KMS-11 (cell line): Measurements from ENCODE around the gene PADI1.

Experiments
- H2AFZ ChIP-seq: fragments of 200-600 bp; sonication (generic); 2 replicates; pipeline ENCODE4 v1.6.1; 2016; ENCODE audit warnings: antibody characterized with exemption, mixed run types, low read depth
- H3K27ac ChIP-seq: fragments of 200-600 bp; sonication (generic); 2 replicates; pipeline ENCODE4 v1.6.1; 2016; ENCODE audit warnings: mild to moderate bottlenecking, mixed run types
- H3K27me3 ChIP-seq: fragments of 200-600 bp; sonication (generic); 2 replicates; pipeline ENCODE4 v1.6.1; 2017; ENCODE audit warnings: mild to moderate bottlenecking, low read depth, mixed run types, moderate library complexity; ENCODE audit not compliant: insufficient read depth
- H3K36me3 ChIP-seq: fragments of 200-600 bp; sonication (generic); 2 replicates; pipeline ENCODE4 v1.6.1; 2017; ENCODE audit warnings: mild to moderate bottlenecking, mixed run types; ENCODE audit not compliant: insufficient read depth
- H3K4me1 ChIP-seq: fragments of 200-600 bp; sonication (generic); 2 replicates; pipeline ENCODE4 v1.6.1; 2016; ENCODE audit warnings: mild to moderate bottlenecking, low read depth, mixed run types; ENCODE audit not compliant: poor library complexity, severe bottlenecking
- H3K4me2 ChIP-seq: fragments of 200-600 bp; sonication (generic); 2 replicates; pipeline ENCODE4 v1.7.0; 2016; ENCODE audit warnings: mild to moderate bottlenecking, mixed run types
- H3K4me3 ChIP-seq: fragments of 200-600 bp; sonication (generic); IDR thresholded peaks from 2 replicates; pipeline ENCODE4 v1.6.1; 2017; ENCODE audit warnings: low read depth, low read length, mixed read lengths; ENCODE audit not compliant: insufficient read depth
- H3K79me2 ChIP-seq: fragments of 200-600 bp; sonication (generic); 2 replicates; pipeline ENCODE4 v1.6.1; 2016; ENCODE audit warnings: low read depth, mixed run types; ENCODE audit not compliant: insufficient read depth
- H3K9ac ChIP-seq: fragments of 200-600 bp; sonication (generic); 2 replicates; pipeline ENCODE4 v1.6.1; 2016; ENCODE audit warnings: mild to moderate bottlenecking, mixed run types
- H4K20me1 ChIP-seq: fragments of 200-600 bp; sonication (generic); 2 replicates; pipeline ENCODE4 v1.6.1; 2016; ENCODE audit warnings: mild to moderate bottlenecking, mixed run types; ENCODE audit not compliant: insufficient read depth
- TF ChIP-seq, protein P1 (sequence below): fragments of 200-600 bp; sonication (generic); conservative IDR thresholded peaks from 2 replicates; pipeline ENCODE4 v1.6.1; 2017; ENCODE audit warnings: low read depth, mild to moderate bottlenecking, antibody characterized with exemption, low read length, moderate library complexity, mixed read lengths

The PADI1 gene

DNA sequence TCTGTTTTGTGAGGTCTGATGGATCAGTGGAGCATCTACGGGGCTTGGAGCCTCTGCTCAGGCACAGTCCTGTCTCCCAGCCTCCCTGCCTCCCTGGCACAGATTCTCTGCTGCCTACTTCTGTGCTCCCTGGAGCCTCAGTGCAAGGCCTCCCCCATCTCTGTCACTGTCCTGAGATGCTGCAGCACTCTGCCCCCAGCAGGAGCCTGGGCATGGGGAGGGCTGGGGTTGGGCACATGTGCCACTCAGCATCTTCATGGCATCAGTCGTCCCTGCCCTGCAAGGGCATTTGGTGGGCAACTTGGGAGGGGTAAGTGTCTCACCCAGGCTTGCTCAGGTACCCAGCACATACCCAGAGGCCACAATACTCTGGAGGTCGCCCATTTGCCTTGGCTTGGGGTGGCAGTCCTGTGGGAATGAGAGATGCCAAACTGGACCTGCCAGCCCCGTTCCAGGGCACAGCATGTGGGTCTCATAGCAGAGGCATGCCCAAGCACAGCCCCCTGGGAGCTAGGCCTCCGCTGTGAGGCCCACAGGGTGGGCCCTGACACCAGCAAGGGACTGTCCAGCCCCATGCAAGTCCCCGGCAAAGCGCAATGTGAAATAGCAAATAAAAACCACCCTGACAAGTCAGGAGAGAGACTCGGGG is 72.7 kb downstream of the PADI1 start:
- Histone ChIP-seq H2AFZ (no peak overlapping the region), H3K36me3 (no peaks in the 10 kb centered on the region), H3K9ac (no peak overlapping the region), H3K27ac (no peak overlapping the region), H3K79me2 (no peaks in the 10 kb centered on the region), H3K4me3 (no peak overlapping the region), H3K27me3 (peaks cover 48% of the 10 kb centered on the region), H3K4me2 (no peak overlapping the region), H3K4me1 (no peaks in the 10 kb centered on the region), H4K20me1 (no peaks in the 10 kb centered on the region)
- TF ChIP-seq, protein P1, sequence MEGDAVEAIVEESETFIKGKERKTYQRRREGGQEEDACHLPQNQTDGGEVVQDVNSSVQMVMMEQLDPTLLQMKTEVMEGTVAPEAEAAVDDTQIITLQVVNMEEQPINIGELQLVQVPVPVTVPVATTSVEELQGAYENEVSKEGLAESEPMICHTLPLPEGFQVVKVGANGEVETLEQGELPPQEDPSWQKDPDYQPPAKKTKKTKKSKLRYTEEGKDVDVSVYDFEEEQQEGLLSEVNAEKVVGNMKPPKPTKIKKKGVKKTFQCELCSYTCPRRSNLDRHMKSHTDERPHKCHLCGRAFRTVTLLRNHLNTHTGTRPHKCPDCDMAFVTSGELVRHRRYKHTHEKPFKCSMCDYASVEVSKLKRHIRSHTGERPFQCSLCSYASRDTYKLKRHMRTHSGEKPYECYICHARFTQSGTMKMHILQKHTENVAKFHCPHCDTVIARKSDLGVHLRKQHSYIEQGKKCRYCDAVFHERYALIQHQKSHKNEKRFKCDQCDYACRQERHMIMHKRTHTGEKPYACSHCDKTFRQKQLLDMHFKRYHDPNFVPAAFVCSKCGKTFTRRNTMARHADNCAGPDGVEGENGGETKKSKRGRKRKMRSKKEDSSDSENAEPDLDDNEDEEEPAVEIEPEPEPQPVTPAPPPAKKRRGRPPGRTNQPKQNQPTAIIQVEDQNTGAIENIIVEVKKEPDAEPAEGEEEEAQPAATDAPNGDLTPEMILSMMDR: no peak

DNA sequence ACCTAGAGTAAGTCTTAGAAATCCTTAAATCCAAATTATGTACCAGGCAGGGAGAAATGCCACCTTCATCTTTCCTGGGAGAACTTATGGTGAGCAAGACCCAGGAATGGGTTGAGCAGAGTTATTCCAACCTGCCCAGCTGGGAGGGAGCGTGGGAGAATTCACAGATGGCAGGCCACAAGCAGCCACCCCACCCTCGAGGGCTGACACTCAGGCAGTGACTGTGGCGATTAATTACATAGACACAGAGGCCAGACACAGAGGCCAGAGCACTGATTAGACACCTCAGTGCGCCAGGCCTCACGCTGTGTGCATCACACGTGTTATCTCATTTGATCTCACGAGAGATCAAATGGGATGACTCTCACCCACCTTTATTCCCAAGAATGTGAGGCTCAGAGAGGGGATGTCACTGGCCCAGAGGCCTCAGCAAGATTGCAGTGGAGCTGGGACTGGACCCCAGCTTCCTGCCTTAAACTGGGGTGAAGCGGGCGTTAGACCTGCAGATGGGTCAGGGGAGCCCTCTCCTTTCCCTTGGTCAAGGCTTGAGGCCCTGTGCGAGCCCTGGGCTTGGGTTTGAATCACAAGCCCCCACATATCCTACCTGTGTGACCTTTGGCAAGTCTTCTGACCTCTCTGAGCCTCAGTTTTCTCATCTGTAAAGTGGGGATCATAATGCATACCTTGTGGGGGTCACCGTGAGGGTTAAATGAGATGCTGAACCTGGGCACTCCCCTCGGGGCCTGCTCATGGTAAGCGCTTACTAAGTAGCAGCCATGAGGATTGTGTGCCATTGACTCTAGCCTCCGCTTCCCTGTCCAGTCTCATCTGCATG is 74.3 kb downstream of the PADI1 start:
- no peaks in the 10 kb centered on the region for H3K36me3 ChIP-seq
- H3K4me2 ChIP-seq: no peak overlapping the region
- H4K20me1 ChIP-seq: no peaks in the 10 kb centered on the region
- no peaks in the 10 kb centered on the region for H3K79me2 ChIP-seq
- H3K9ac ChIP-seq: no peak overlapping the region
- no peak overlapping the region for H3K27ac ChIP-seq
- no peaks in the 10 kb centered on the region for H3K4me1 ChIP-seq
- H3K4me3 ChIP-seq: no peak overlapping the region
- peaks cover 53% of the 10 kb centered on the region for H3K27me3 ChIP-seq
- no peak overlapping the region for H2AFZ ChIP-seq
- TF ChIP-seq, protein P1: no peak

DNA sequence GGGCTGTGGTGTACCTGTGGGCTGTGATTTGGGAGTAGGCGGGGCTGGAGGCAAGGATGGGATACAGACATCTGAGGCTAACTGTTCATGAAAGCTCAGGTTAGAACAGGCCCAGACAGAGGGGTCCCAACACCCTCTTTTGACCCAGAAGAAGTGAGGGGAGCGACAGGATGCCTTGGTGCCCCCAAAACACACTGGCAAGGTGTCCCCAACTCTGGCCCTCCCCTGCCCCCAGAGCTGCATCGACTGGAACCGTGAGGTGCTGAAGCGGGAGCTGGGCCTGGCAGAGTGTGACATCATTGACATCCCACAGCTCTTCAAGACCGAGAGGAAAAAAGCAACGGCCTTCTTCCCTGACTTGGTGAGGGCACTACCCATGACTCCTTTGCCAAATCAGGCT is 75.5 kb downstream of the PADI1 start:
- H3K27ac ChIP-seq: no peak overlapping the region
- H3K4me2 ChIP-seq: no peak overlapping the region
- H2AFZ ChIP-seq: no peak overlapping the region
- TF ChIP-seq, protein P1: no peak
- no peaks in the 10 kb centered on the region for H3K4me1 ChIP-seq
- no peaks in the 10 kb centered on the region for H3K79me2 ChIP-seq
- H3K36me3 ChIP-seq: no peaks in the 10 kb centered on the region
- H3K4me3 ChIP-seq: no peak overlapping the region
- no peak overlapping the region for H3K9ac ChIP-seq
- no peaks in the 10 kb centered on the region for H4K20me1 ChIP-seq
- peaks cover 62% of the 10 kb centered on the region; the same call in 1 of the 2 replicates for H3K27me3 ChIP-seq

DNA sequence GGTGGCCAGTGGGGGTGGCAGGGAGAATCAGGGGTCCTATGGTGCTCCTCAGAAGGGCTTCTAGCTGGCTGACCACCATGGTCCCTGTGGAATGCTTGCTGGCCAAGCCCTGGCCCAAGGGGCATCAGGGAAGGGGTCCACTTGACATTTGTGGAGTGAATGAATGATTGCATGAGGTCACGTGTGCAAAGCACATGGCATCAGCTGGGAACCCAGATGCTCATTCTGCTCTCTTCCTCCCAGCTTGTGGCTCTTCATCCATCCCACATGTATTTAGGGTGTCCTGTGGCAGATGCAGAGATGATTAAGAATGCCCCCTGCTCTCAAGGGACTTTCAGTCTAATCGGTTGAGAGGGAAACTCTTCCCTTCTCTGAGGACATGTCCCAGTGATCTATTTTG is 76.0 kb downstream of the PADI1 start:
- Histone ChIP-seq H4K20me1 (no peaks in the 10 kb centered on the region), H3K4me3 (no peak overlapping the region), H3K4me2 (no peak overlapping the region), H3K27me3 (peaks cover 65% of the 10 kb centered on the region; the same call in 1 of the 2 replicates), H3K9ac (no peak overlapping the region), H3K4me1 (no peaks in the 10 kb centered on the region), H2AFZ (no peak overlapping the region), H3K79me2 (no peaks in the 10 kb centered on the region), H3K27ac (no peak overlapping the region), H3K36me3 (no peaks in the 10 kb centered on the region)
- TF ChIP-seq, protein P1: no peak
